Forelimb muscle (tissue), 1 donor: ENCODE measurements around the gene FKBP11. TPM values are rescaled to one million over a fixed set of nuclear protein-coding genes. Genes with fewer than 3 reads are reported as not detected.

Source experiments
- polyA plus RNA-seq: library from polyadenylated mRNA; unstranded; fragments of 120-200 nt; gene quantifications from one replicate; pipeline ENCODE4 v1.2.1, GENCODE V29; 2013; ENCODE audit not compliant: insufficient read length

FKBP11 gene
- polyA plus RNA-seq, 1 donor, result 19.7 TPM

Other genes starting within 250 kb of the FKBP11 start
- gene KANSL2, start 243.3 kb downstream of the FKBP11 start, polyA plus RNA-seq, result 32.6 TPM
- gene CCNT1, start 208.8 kb downstream of the FKBP11 start, polyA plus RNA-seq, result 18.4 TPM
- gene ADCY6, start 136.4 kb downstream of the FKBP11 start, polyA plus RNA-seq, result 35.9 TPM
- 13.8 TPM for gene CACNB3, start 107.0 kb downstream of the FKBP11 start, polyA plus RNA-seq
- gene DDX23, start 73.3 kb downstream of the FKBP11 start, polyA plus RNA-seq, result 67.3 TPM
- gene RND1, start 59.6 kb downstream of the FKBP11 start, polyA plus RNA-seq, result 0.38 TPM
- 42.5 TPM for gene ARF3, start 32.0 kb upstream of the FKBP11 start, polyA plus RNA-seq
- gene WNT10B, start 46.2 kb upstream of the FKBP11 start, polyA plus RNA-seq, result 0.77 TPM
- not detected for gene WNT1, start 52.8 kb upstream of the FKBP11 start, polyA plus RNA-seq
- 33.6 TPM for gene DDN, start 73.9 kb upstream of the FKBP11 start, polyA plus RNA-seq
- gene PRKAG1, start 93.3 kb upstream of the FKBP11 start, polyA plus RNA-seq, result 60.2 TPM
- gene KMT2D, start 135.3 kb upstream of the FKBP11 start, polyA plus RNA-seq, result 40.0 TPM
- gene RHEBL1, start 144.5 kb upstream of the FKBP11 start, polyA plus RNA-seq, result 1.6 TPM
- 0.82 TPM for gene DHH, start 169.3 kb upstream of the FKBP11 start, polyA plus RNA-seq
- 43.8 TPM for gene LMBR1L, start 185.4 kb upstream of the FKBP11 start, polyA plus RNA-seq
- gene TUBA1B, start 205.9 kb upstream of the FKBP11 start, polyA plus RNA-seq, result 831 TPM